GM12891 (cell line): ENCODE measurements around the gene MGAT3.

Experiments
- DNase-seq: peaks from one replicate; pipeline ENCODE4 v3.0.0; 2011; ENCODE audit warnings: low spot score; ENCODE audit not compliant: insufficient read length
- FAIRE-seq: peaks from 2 replicates; lab custom pipeline; 2011; peaks lifted over from hg19 to GRCh38; lab: Jason Lieb, UNC
- PAX5 ChIP-seq: IDR thresholded peaks from 2 replicates; pipeline ENCODE4 v1.6.1; 2011; ENCODE audit warnings: low read length, moderate library complexity, mild to moderate bottlenecking; ENCODE audit not compliant: insufficient read depth, severe bottlenecking
- POLR2A ChIP-seq: IDR thresholded peaks from 2 replicates; pipeline ENCODE4 v1.6.1; 2011; ENCODE audit warnings: low read depth, low read length, control low read depth
- POLR2AphosphoS5 ChIP-seq: IDR thresholded peaks from 2 replicates; pipeline ENCODE4 v1.6.1; 2011; ENCODE audit warnings: low read depth, low read length, control low read depth
- POU2F2 ChIP-seq: IDR thresholded peaks from 2 replicates; pipeline ENCODE4 v1.6.1; 2011; ENCODE audit warnings: low read depth, mild to moderate bottlenecking, control low read depth, low read length, moderate library complexity
- SPI1 ChIP-seq: IDR thresholded peaks from 2 replicates; pipeline ENCODE4 v1.6.1; 2011; ENCODE audit warnings: low read depth, low read length, control low read depth
- TAF1 ChIP-seq: IDR thresholded peaks from 2 replicates; pipeline ENCODE4 v1.6.1; 2011; ENCODE audit warnings: low read depth, low read length, control low read depth

MGAT3 gene

DNA sequence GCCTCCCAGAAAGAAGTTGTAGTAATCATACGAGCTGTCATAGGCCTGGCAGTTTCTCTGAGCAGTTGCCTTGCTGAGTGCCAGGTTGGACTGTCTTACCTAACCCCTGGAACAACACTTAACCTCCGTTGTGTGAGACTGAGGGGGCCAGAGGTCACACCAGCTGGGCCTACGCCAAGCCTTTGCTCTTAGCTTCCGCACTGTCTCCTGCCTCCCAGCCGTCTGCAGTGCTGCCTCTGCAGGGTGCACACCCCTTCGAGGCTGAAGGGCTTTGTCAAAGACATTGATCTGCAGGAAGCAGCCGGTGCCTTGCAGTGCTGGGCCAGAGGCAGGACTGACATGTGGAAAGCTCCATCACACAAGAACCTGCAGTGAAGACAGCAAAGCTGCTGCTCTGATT, 40.5 kb upstream of the MGAT3 start:
- DNase-seq (no peak), FAIRE-seq (no peak)
- TF ChIP-seq TAF1 (no peak), PAX5 (no peak), SPI1 (no peak), POU2F2 (no peak), POLR2A (no peak), POLR2AphosphoS5 (no peak)

DNA sequence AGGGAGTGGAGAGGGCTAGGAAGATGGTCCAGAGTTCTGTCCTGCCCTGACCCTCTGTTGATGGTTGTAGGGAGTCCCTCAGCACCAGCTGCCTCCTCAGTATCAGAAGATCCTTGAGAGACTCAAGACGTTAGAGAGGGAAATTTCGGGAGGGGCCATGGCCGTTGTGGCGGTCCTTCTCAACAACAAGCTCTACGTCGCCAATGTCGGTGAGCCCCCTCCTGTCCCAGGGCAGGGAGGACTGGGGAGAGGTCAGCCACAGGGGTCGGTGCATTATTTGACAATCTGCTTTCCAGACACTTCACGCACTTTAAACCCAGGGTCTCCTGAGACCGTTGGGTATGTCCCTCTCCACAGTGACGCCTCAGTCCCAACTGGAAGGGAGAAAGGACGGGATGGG, 39.2 kb upstream of the MGAT3 start:
- no peak for FAIRE-seq
- DNase-seq = no peak
- TF ChIP-seq POLR2AphosphoS5 = no peak
- TF ChIP-seq POU2F2 = no peak
- no peak for TF ChIP-seq POLR2A
- no peak for TF ChIP-seq PAX5
- TF ChIP-seq TAF1 = no peak
- no peak for TF ChIP-seq SPI1

DNA sequence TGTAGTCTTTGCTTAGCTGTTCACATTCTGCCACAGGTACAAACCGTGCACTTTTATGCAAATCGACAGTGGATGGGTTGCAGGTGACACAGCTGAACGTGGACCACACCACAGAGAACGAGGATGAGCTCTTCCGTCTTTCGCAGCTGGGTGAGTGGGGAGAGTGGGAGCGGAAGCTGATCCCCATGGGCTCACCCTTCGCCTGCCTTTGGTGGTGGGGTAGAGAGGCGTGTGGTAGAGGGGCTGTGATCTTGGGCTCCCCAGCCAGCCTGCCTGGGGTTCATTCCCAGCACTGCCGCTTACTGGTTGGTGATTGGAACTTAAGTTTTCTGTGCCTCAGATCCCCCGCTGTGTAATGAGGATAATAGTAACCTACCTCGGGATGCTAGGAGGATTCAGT, 38.1 kb upstream of the MGAT3 start:
- FAIRE-seq (no peak), DNase-seq (no peak)
- TF ChIP-seq PAX5 (no peak), POLR2AphosphoS5 (no peak), POLR2A (no peak), SPI1 (no peak), TAF1 (no peak), POU2F2 (no peak)

DNA sequence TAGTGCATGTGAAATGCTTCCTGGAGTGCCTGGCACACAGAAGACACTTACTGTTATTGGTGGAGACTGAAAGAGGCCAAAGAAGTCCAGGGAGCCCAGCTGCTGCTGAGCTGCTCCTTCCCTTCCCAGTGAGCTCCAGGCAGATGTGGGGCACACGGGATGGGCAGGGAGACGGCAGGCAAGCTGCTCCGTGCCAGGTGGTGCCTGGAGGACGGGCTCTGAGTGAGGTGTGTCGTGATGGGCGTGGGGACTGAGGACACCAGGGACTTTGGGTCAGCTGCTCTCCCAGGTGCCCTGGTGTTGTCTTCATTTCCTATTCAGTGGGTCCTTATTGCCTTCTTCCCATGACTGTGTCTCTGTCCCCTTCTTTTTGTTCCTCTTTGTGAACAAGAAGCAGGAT, 37.7 kb upstream of the MGAT3 start:
- FAIRE-seq = no peak
- TF ChIP-seq POLR2A = no peak
- no peak for DNase-seq

DNA sequence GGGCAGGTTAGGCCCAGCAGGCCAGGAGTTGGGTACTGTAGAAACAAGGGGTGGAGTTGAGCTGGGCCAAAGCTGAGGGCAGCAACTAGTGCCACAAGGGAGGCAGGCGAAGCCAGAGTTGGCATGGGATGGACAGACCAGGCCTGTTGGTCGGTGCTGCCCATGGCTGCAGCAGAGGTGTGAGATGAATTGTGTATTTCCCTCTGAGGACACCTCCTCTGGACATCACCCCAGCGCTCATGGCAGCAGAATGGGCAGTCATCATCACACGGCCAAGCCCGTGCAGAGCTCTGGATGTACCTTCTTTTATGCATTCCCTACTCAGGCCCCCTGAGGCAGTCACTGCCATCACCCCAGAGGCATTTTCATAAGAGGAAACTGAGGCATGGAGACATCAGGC, 36.9 kb upstream of the MGAT3 start:
- TF ChIP-seq POU2F2 (no peak), TAF1 (no peak), POLR2AphosphoS5 (no peak), PAX5 (no peak), POLR2A (no peak), SPI1 (no peak)
- no peak for FAIRE-seq
- DNase-seq = no peak

DNA sequence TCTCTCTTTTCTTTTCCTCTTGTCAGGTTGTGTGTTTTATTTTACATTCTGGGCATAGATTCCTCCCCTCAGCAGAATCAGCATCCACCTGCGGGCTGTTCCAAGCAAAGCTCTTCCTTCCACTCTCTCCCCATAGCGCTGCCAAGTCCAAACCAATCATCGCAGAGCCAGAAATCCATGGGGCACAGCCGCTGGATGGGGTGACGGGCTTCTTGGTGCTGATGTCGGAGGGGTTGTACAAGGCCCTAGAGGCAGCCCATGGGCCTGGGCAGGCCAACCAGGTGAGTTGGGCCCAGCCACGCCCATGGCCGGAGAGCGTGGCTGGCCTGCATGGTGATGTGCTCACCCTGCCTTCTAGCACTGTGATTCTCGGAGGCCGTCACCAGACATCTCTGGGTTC, 35.1 kb upstream of the MGAT3 start:
- no peak for FAIRE-seq
- no peak for DNase-seq
- TF ChIP-seq POLR2AphosphoS5 (no peak), POU2F2 (no peak), POLR2A (no peak), PAX5 (no peak), TAF1 (no peak), SPI1 (no peak)

DNA sequence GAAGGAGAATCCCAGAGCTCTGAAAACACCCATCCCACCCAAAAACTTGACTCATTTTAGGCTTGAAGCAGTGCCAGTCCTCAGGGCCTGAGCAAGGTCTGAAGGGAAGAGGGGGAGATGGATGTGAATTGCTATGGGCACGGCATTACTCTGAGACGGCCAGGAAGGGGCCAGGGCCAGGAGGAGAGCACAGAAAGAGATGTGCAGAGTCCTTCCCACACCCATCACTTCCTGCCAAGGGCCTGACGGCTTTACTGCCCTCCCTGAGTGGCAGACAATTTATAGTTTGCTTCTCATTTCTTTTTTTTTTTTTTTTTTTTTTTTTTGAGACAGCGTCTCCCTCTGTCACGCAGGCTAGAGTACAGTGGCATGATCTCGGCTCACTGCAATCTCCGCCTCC, 34.7 kb upstream of the MGAT3 start:
- no peak for FAIRE-seq
- TF ChIP-seq TAF1 (no peak), SPI1 (no peak), POLR2AphosphoS5 (no peak), POU2F2 (no peak), PAX5 (no peak), POLR2A (no peak)
- DNase-seq = no peak

DNA sequence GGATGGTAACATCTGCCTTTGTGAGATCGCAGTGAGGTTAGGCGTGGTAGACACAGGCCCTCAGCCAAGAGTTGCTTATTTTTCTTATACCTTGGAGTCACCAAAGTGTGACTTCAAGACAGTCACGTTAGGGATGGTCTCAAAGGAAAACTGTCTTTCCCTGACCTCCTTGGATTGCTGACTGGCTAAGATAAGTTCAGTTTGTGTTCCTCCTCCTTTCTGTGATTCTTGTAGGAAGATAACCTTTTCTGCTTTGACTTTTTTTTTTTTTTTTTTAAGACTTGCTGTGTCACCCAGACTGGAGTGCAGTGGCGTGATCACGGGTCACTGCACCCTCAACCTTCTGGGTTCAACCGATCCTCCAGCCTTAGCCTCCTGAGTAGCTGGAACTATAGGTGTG, 34.1 kb upstream of the MGAT3 start:
- TF ChIP-seq PAX5 (no peak), SPI1 (no peak), POU2F2 (no peak), POLR2AphosphoS5 (no peak), TAF1 (no peak), POLR2A (no peak)
- no peak for DNase-seq
- no peak for FAIRE-seq

DNA sequence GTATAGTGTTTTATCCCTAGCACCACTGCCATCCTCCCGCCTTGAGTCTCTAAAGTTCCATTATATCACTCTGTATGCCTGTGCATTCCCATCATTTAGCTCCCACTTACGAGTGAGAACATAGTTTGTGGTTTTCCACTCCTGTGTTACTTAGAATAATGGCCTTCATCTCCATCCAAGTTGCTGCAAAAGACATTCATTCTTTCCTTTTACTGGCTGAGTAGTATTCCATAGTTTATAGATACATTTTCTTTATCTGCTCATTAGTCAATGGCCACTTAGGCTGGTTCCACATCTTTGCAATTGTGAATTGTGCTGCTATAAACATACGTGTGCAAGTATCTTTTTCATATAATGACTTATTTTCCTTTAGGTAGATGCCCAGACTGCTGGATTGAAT, 32.8 kb upstream of the MGAT3 start:
- no peak for DNase-seq
- no peak for TF ChIP-seq POLR2AphosphoS5
- no peak for TF ChIP-seq PAX5
- TF ChIP-seq TAF1 = no peak
- no peak for FAIRE-seq

DNA sequence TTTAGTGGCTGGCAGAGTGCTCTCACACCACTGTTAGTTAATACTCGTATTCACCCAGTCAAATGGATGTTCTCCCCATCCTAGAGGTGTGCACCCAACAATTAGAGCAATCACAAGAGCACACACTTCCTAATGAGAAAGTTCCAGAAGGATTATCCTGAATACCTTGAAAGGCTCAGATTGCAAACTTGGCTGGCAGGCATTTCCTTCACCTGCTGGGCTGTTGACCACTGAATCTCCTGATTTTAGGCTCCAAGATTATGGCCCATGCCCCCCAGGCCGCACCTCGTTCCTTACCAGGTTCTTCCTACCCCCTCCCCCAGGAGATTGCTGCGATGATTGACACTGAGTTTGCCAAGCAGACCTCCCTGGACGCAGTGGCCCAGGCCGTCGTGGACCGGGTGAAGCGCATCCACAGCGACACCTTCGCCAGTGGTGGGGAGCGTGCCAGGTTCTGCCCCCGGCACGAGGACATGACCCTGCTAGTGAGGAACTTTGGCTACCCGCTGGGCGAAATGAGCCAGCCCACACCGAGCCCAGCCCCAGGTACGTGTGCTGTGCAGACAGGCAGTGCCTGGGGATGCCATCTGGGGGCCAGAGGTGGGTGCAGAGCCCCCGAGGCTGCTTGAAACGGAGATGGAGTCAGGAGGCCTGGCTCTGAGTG, 30.3 kb upstream of the MGAT3 start:
- DNase-seq (no peak), FAIRE-seq (no peak)
- TF ChIP-seq POU2F2 = no peak
- TF ChIP-seq POLR2A = no peak
